Cardiac muscle cell (in vitro differentiated cells and primary cell): ENCODE measurements around the gene SERPIND1. TPM values are rescaled to one million over a fixed set of nuclear protein-coding genes. Genes with fewer than 3 reads are reported as not detected.
"Not testable (repeated sequence)": the region's sequence is repeated elsewhere in the genome, so short reads cannot be mapped to it uniquely, and the experiment has no call there.

ENCODE experiments used
- DNase-seq, 2 donors: peaks; one replicate each; pipeline versions ENCODE4 v3.0.0 to v3.0.0-alpha.2; 2010 to 2017; ENCODE audit warnings: low read depth in 1 of 2, low spot score in 1 of 2
- H3K27ac ChIP-seq: fragments of 200-600 bp; sonication (generic); 2 replicates; pipeline ENCODE4 v1.5.1; 2016
- H3K27me3 ChIP-seq: fragments of 200-600 bp; sonication (generic); 2 replicates; pipeline ENCODE4 v1.6.0; 2016; ENCODE audit warnings: control low read depth
- H3K36me3 ChIP-seq: fragments of 200-600 bp; sonication (generic); 2 replicates; pipeline ENCODE4 v1.5.1; 2016; ENCODE audit warnings: control low read depth
- H3K4me1 ChIP-seq: fragments of 200-600 bp; sonication (generic); 2 replicates; pipeline ENCODE4 v1.8.1; 2017; ENCODE audit warnings: low read depth, mild to moderate bottlenecking, mixed run types
- H3K4me3 ChIP-seq: fragments of 200-600 bp; sonication (generic); 2 replicates; pipeline ENCODE4 v1.5.1; 2016; ENCODE audit warnings: mild to moderate bottlenecking
- H3K9me3 ChIP-seq: fragments of 200-600 bp; sonication (generic); 2 replicates; pipeline ENCODE4 v1.5.1; 2017; ENCODE audit warnings: low read depth, mild to moderate bottlenecking, control low read depth
- polyA plus RNA-seq: library from polyadenylated mRNA; unstranded; fragments of >200 nt; fragmentation: Nextera tagmentation; extraction: Ambion mirVana; gene quantifications from 2 replicates; pipeline ENCODE4 v1.2.1, GENCODE V29; 2016
- total RNA-seq: library from RNA; depleted of rRNA; stranded (reverse); fragments of >200 nt; gene quantifications from 2 replicates; pipeline ENCODE4 v1.2.3, GENCODE V29; 2016
- TF ChIP-seq, protein P1 (sequence below): IDR thresholded peaks from 2 replicates; pipeline ENCODE4 v1.5.1; 2012; ENCODE audit warnings: low read depth, mild to moderate bottlenecking, low read length

SERPIND1 gene
- total and polyA plus RNA-seq, 2 experiments from 2014 or later: 0.94 to 1.3 TPM

DNA sequence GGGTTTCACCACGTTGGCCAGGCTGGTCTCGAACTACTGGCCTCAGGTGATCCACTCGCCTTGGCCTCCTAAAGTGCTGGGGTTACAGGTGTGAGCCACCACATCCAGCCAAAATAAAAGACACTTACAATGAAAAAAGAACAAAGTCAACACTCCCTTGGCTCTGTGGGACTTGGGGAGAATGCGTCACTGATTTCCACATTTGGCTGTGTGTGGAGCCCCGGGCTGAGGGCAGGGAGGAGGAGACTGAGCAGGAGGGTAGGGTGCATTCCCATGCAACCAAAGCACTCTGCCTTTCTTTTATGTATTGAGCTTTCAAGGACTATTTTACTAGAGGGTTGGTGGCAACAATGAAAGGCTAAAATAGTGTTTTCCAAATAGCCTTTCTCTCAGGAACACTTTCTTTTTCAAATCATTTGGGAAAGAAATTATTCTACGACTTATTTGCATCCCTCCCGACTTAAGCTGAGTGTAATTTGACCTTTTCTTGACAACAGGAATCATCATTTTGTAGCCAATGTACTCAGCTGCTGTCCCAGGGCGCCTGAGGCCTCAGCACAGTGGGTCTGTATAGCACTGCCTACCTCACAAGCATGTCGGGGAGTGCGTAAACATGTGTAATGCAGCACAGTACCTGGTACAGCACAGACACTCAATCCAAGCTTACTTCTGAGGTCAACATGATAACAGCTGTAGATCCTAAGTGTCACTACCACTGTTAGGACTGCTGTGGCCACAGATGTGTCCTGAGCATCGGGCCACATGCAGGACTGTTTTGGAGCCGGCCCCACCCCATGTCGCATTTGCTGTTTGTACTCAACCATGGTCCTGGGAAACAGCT is 10.1 kb upstream of the SERPIND1 start:
- Histone ChIP-seq H3K4me1 (no peaks in the 10 kb centered on the region), H3K9me3 (no peaks in the 10 kb centered on the region), H3K36me3 (peaks cover 13% of the 10 kb centered on the region), H3K4me3 (no peak overlapping the region), H3K27me3 (no peaks in the 10 kb centered on the region), H3K27ac (no peak overlapping the region)
- TF ChIP-seq, protein P1, sequence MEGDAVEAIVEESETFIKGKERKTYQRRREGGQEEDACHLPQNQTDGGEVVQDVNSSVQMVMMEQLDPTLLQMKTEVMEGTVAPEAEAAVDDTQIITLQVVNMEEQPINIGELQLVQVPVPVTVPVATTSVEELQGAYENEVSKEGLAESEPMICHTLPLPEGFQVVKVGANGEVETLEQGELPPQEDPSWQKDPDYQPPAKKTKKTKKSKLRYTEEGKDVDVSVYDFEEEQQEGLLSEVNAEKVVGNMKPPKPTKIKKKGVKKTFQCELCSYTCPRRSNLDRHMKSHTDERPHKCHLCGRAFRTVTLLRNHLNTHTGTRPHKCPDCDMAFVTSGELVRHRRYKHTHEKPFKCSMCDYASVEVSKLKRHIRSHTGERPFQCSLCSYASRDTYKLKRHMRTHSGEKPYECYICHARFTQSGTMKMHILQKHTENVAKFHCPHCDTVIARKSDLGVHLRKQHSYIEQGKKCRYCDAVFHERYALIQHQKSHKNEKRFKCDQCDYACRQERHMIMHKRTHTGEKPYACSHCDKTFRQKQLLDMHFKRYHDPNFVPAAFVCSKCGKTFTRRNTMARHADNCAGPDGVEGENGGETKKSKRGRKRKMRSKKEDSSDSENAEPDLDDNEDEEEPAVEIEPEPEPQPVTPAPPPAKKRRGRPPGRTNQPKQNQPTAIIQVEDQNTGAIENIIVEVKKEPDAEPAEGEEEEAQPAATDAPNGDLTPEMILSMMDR: no peak
- no peak for DNase-seq

DNA sequence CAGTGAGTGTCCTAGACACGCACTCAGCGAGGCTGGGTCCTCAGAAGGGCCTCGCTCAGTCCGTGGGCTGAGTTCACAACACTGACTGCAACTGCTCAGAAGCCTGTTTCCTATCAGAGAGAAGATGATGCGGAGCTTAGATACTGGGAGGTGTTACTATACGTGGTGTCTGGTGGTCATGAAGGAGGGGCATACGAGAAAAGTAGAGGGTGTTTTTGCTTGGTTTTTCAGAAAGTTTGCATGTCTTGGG is 9.5 kb upstream of the SERPIND1 start:
- peaks cover 13% of the 10 kb centered on the region for H3K36me3 ChIP-seq
- H3K9me3 ChIP-seq: no peaks in the 10 kb centered on the region
- H3K27ac ChIP-seq: no peak overlapping the region
- TF ChIP-seq, protein P1: no peak
- no peak overlapping the region for H3K4me3 ChIP-seq
- DNase-seq: no peak
- no peaks in the 10 kb centered on the region for H3K4me1 ChIP-seq
- H3K27me3 ChIP-seq: no peaks in the 10 kb centered on the region

DNA sequence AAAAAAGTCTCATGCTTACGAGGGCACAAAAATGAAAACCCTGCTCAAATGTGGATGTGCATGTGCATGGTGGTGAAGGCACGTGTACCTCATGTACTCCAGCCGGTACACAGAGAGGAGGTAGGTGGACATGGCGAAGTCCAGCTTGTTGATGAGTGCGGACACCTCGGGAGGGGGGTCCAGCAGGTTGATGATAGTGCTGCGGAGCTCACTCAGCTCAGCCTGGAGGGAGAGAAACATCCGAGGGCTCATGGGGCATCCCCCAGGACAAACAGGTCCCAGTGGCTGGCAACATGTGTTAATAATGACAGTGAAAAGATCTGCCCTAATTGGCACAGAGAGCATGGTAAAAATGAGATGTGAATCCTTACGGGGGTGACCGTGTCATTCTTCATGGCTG is 9.2 kb upstream of the SERPIND1 start:
- H3K27ac ChIP-seq: no peak overlapping the region
- peaks cover 13% of the 10 kb centered on the region for H3K36me3 ChIP-seq
- H3K27me3 ChIP-seq: no peaks in the 10 kb centered on the region
- no peak for DNase-seq
- H3K4me1 ChIP-seq: no peaks in the 10 kb centered on the region
- TF ChIP-seq, protein P1: no peak
- no peak overlapping the region for H3K4me3 ChIP-seq
- no peaks in the 10 kb centered on the region for H3K9me3 ChIP-seq

DNA sequence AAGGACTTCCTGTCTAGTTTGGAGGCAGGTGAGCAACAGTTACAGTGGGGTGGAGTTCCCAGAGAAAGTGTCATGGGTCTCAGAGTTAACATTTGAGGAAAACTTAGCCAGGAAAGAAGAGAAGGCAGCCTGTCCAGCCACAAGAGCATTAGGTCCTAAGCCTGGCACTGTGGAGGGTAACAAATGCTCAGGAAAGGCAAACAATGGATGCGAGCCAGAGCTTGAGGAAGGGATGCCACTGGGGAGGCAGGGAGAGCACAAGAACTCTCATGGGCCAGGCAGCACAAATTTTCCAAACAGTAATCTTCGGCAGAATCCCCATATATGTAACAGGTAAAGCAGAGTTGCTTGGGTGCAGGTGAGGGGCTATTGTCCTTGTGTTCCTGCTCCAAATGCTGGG is 8.0 kb upstream of the SERPIND1 start:
- Histone ChIP-seq H3K4me1 (no peaks in the 10 kb centered on the region), H3K27ac (no peak overlapping the region), H3K36me3 (peaks cover 13% of the 10 kb centered on the region), H3K9me3 (no peaks in the 10 kb centered on the region), H3K27me3 (no peaks in the 10 kb centered on the region), H3K4me3 (no peak overlapping the region)
- TF ChIP-seq, protein P1: no peak
- DNase-seq: no peak

DNA sequence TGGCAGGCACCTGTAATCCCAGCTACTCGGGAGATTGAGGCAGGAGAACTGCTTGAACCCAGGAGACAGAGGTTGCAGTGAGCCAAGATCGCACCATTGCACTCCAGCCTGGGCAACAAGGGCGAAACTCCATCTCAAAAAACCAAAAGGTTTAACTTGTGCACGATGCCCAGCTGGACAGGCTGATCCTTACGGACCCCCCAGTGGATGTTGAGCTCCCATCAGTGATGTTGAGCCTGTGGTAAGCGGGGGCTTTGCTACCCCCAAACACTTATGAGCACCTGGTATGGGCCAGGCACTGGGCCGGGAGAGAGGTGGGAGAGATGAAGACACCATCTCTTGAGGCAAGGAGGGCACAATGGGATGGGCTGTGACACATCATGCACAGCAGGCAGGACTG is 7.4 kb upstream of the SERPIND1 start:
- H3K9me3 ChIP-seq: no peaks in the 10 kb centered on the region
- TF ChIP-seq, protein P1: no peak
- H3K27me3 ChIP-seq: no peaks in the 10 kb centered on the region
- no peak overlapping the region for H3K4me3 ChIP-seq
- no peaks in the 10 kb centered on the region for H3K4me1 ChIP-seq
- H3K36me3 ChIP-seq: peaks cover 13% of the 10 kb centered on the region
- no peak overlapping the region for H3K27ac ChIP-seq
- DNase-seq: no peak

DNA sequence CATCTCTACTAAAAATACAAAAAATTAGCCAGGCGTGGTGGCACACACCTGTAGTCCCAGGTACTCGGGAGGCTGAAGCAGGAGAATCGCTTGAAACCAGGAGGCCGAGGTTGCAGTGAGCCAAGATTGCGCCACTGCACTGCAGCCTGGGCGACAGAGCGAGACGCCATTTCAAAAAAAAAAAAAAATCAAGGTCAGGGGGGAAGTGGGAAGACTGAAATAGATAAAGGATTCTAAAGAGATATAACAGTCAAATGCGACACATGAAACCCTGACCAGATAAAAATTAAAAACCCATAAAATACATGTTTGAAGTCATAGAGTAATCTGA is 4.5 kb upstream of the SERPIND1 start:
- not testable (repeated sequence) for H3K27ac ChIP-seq, H3K4me3 ChIP-seq, DNase-seq, H3K27me3 ChIP-seq, H3K36me3 ChIP-seq, H3K9me3 ChIP-seq
- peaks cover 10% of the 10 kb centered on the region for H3K4me1 ChIP-seq
